HG03139 (cell line): Measurements from ENCODE around the gene CENPA.
A peak's percentile ranks its signal among the peaks of the same experiment; 100 is the strongest.
"Not testable (repeated sequence)": the region's sequence is repeated elsewhere in the genome, so short reads cannot be mapped to it uniquely, and the experiment has no call there.

Source experiments
- ATAC-seq: cut with Tn5 transposase; IDR thresholded peaks from one replicate; pipeline ENCODE4 v1.9.1; 2021; ENCODE audit not compliant: unreplicated experiment

CENPA gene

GRCh38 chr2:26785431-26786206 lies at the start of gene CENPA:
CENPA (plus strand) TSS chr2:26786056; CDS start chr2:26786197, 141 bp downstream.
- peak; percentile 98 for ATAC-seq

- no peak for ATAC-seq
Observed at GRCh38 chr2:26737221-26737620, 48.6 kb upstream of the CENPA start.

- no peak for ATAC-seq
Observed at GRCh38 chr2:26738481-26738880, 47.4 kb upstream of the CENPA start.

GRCh38 chr2:26739514-26739913 lies 46.3 kb upstream of the CENPA start:
- ATAC-seq: no peak

- no peak for ATAC-seq
Observed at GRCh38 chr2:26740346-26740745, 45.5 kb upstream of the CENPA start.

- ATAC-seq: no peak
Observed at GRCh38 chr2:26740890-26741302, 45.0 kb upstream of the CENPA start.

DNA sequence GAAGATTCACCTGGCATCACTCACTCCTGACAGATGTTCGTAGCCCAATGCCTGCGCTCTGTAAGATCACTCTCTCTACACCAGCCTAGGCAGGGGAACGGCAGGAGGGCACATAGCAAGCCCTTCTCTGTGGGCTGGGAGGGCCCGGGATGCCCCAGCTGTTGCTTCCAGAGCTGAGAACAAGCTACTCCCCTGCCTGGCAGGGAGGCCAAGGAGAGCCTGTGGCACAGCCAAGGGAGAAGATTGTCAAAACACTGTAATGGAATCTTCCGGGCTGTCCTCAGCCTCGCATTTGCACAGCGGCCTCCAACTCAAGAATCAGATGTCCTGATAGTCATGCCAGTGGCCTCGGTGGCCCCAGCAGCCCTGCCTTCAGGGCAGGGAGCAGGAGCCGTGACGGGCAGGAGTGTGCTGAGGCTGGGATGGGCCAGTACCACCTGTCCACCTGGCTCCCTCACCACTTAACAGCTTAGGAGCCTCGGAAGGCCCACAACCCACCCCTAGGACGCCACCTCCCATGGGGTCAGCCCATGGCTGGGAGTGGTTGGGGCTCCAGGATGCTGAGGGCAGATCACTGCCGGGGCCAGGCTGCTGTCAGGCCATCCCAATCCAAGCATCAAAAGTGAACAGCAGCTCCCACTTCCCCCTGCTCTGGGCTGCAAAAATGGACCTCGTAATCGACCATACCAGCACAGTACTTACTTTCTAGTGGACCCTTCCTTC lies 43.6 kb upstream of the CENPA start:
- ATAC-seq: no peak

- no peak for ATAC-seq
Observed at GRCh38 chr2:26743852-26744251, 42.0 kb upstream of the CENPA start.

DNA sequence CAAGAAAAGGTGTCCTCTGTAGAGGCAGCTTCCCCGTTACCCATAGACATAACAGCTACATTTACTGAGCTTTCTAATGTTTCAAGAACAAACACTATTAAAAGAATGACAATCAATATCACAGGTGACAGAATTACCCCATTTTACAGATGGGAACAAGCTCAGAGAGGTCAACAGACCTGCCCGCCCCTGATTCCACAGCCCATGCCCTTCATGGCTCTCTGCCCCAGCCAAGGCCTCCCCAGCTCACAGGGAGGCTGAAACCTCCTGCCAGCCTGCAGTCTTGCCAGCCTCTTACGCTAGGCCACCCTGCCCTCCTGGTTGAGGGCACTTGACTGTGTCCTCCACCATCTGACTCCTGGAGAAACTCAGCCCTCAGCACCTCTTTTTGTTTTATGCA lies 40.9 kb upstream of the CENPA start:
- ATAC-seq: no peak

GRCh38 chr2:26745609-26746327 lies 40.1 kb upstream of the CENPA start:
- no peak for ATAC-seq

GRCh38 chr2:26746934-26747333 lies 38.9 kb upstream of the CENPA start:
- no peak for ATAC-seq

GRCh38 chr2:26749787-26750420 lies 36.0 kb upstream of the CENPA start:
- not testable (repeated sequence) for ATAC-seq

GRCh38 chr2:26750467-26750866 lies 35.4 kb upstream of the CENPA start:
- not testable (repeated sequence) for ATAC-seq

GRCh38 chr2:26752656-26753055 lies 33.2 kb upstream of the CENPA start:
- no peak for ATAC-seq

DNA sequence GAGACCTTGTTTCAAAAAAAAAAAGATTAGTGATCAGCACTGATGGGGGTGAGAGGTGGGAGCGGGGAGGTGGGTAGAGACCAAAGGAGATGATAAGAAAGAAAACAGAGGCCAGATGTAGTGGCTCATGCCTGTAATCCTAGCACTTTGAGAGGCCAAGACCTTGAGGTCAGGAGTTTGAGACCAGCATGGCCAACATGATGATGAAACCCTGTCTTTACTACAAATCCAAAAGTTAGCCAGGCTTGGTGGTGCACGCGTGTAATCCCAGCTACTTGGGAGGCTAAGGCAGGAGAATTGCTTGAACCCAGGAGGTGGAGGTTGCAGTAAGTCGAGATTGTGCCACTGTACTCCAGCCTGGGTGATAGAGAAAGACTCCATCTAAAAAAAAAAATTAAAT lies 31.3 kb upstream of the CENPA start:
- ATAC-seq: no peak

DNA sequence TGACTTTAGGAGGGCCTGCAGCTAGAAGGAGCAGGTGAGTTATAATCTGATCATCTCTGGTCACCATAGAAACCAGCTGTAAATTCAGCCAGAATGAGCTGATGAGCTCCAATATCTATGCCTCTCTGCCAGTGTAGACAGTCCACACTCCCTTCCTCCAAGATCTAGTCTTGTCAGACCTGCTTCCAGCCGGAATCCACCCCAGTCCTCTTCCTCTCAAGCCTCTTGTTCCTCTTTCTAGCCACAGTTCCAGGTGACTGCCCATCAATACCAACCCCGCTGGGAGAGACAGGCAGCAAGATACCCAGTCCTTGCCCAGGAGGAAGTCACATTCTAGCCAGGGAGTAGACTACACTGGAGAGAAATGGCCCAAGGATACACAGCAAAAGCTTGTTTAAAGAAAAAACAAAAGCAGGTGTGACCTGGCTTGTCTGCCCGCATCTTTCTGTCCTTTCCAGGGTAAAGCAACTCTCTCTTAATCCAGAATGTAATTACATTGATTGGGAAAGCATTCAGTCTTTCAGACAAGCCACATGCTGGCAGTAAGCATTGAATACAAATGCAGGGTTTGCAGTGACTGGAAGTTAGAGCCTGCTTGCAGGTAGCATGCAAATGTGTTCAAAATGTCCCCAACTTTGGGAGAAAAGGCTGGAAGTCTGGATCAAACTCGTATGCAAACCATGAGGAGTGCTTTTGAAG lies 30.7 kb upstream of the CENPA start:
- ATAC-seq: no peak

DNA sequence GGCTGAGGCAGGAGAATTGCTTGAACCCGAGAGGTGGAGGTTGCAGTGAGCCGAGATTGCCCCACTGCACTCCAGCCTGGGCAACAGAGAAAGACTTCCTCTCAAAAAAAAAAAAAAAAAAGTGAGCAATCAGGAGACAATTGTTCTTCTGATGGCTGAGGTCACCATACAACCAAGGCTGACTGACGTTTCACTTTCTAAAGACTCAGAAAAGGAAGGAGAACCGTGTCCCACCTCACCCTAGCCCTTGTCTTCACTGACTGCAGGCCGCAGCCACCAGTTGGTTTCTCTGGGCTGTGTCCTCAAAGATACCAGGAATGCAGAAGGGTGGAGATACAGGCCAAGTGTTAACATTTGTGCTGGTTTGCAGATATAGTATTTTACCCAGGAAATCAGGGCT lies 29.5 kb upstream of the CENPA start:
- no peak for ATAC-seq

DNA sequence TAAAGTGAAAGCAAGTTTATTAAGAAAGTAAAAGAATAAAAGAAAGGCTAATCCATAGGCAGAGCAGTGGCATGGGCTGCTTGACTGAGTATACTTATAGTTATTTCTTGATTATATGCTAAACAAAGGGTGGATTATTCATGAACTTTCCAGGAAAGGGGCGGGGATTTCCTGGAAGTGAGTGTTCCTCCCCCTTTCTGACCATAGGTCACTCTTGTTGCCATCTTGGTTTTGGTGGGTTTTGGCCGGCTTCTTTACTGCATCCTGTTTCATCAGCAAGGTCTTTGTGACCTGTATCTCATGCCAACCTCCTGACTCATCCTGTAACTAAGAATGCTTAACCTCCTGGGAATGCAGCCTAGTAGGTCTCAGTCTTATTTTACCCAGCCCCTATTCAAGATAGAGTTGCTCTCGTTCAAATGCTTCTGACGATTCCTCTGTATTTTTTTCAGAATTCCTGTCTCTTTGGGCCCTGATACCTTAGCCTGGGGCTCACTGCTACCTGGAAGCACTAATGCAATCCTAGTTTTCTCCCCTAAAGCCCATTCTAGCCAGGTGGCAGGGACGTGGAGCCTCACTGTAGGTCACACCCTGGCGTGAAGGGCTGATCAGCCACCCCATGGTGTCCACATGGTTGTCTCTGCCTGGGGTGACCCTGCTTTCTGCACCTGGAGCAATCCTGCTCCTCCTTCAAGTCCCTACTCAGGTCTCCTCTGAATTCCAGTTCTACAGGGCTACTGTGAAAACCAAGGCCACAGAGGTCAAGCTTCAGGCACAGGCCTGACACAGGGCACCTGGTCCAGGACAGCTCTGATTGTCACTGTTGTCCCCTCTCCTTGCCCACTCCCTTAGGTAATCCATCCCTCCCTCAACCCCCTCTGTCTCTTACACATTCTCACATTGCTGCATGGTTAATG lies 27.7 kb upstream of the CENPA start:
- no peak for ATAC-seq

- no peak for ATAC-seq
Observed at GRCh38 chr2:26758790-26759321, 27.0 kb upstream of the CENPA start.
